Stimulated activated CD8-positive, alpha-beta memory T cell treated with anti-CD3 and anti-CD28 coated beads, Interleukin-7, amount 100 ng/mL, for 4 hours (primary cell): ENCODE data around the gene CPED1.
"Not testable (repeated sequence)": the region's sequence is repeated elsewhere in the genome, so short reads cannot be mapped to it uniquely, and the experiment has no call there.

Source experiments
- DNase-seq, 2 donors: peaks; one replicate each; pipeline ENCODE4 v3.0.0-alpha.2; 2020; ENCODE audit warnings: low read depth in 2 of 2

CPED1 gene

DNA sequence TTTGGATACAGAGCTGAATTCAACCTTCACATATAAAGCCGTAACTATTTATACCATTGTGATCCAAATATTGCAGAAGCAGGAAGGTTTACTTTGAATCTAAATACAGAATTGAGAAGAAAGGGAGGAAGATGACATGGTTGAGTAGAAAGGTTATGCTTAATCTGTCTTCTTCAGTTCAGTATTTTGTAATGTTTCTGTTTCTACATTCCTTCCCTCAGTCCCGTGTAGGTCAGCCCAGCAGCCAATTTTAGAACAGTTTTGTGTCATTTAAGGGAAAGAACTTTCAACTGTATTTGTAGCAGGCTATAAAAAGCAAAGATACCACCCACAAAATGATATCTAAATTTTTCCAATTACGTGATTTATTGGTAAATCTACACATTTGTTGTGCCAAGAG, 97.4 kb downstream of the CPED1 start:
- no peak for DNase-seq

DNA sequence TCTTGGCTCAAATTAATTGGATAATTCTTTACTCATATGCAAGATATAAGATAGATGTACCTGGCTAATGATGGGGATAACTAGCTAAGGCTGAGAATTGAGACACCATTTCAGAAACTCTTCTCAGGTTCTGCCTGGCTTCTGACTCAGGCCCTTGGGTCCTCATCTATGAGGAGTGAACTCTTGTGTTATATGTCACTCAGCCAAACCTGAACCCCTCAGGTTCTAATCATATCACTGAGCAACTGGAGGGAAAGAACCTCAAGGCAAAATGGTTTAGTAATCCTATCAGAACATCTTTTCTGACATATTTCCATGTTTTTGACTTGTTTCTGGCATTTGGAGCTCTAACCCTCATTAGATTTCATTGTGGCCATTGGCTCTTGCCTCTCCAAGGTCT, 100.4 kb downstream of the CPED1 start:
- no peak for DNase-seq

DNA sequence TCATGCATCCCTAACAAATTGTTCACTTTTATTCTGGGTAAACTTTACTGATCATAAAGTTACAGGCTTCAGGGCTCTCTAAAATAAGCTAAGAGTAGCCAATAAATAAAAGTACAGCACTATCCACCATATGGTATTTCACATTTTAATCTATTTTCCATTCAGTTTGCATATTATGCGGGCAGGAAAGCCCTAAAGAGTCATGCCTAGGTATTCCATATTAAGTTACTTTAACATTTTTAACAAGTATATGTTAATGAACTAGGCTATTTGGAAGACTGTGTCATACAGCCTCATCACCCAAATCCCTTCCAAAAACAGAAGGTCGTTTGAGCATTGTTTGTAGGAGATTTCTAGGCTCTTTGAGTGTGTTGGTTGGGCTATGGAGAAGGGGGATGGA, 106.3 kb downstream of the CPED1 start:
- DNase-seq, result no peak

DNA sequence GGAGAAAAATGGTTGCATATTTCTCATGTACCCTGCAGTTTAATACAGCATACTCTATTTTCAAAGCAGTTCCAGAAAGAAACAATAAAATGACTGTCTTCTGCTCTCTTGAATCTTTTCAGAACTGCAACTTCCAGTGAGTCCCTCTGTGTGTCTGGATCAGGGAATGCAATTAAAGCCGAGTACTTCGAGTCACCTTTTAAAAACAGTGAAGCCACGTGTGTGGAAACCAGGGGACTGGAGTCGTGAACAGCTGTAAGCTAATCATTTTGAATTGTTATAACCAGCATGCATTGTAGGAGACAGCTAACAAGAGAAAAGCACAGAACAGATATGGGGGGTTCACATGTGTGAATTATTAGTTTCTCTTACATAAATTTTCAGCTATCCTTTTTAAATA, 109.1 kb downstream of the CPED1 start:
- no peak for DNase-seq

DNA sequence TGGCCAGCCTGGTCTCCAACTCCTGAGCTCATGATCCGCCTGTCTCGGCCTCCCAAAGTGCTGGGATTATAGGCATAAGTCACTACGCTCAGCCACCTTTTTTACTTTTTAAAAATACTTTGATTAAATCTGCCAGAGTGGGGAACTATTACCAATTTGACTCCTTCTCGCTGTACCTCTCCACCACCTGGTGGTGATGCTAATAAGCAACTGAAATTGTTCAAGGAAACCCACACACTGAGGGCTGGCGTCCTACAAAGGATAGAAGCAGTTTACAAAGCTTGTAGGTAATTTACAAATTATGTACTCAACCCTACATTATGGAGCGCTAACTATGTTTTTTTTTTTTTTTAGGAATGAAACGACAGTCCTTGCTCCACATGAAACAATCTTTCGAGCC, 111.1 kb downstream of the CPED1 start:
- DNase-seq, result no peak

DNA sequence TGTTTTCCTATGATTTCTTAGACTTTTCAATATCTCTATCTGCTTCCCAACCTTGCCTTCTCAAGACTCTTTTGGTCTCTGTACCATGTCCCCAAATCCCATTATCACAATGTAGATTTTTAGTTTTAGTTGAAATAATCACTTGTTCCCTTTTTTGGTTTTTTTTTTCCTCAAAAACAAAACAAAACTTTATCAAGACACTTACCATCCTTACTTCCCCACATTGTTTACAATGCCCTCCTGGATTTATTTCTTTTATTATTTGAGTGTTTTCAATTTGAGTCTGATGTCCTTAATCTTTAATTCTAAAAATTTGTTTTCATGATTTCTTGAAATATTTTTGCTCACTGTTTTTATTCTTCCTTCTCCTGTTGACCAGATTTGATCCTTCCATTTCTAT, 112.6 kb downstream of the CPED1 start:
- DNase-seq, result no peak

DNA sequence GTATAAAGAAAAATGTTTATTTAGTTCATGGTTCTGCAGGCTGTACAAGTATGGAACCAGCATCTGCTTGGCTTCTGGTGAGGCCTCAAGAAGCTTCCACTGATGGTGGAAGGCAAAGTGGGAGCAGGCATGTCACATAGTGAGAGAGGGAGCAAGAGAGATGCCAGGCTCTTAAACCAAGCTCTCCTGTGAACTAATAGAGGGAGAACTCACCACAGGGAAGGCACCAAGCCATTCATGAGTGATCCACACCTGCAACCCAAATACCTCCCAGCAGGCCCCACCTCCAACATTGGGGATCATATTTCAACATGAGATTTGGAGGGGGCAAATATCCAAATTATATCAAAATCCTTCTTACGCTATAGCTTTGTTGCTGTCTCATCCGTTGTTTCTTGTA, 113.1 kb downstream of the CPED1 start:
- DNase-seq, result no peak

DNA sequence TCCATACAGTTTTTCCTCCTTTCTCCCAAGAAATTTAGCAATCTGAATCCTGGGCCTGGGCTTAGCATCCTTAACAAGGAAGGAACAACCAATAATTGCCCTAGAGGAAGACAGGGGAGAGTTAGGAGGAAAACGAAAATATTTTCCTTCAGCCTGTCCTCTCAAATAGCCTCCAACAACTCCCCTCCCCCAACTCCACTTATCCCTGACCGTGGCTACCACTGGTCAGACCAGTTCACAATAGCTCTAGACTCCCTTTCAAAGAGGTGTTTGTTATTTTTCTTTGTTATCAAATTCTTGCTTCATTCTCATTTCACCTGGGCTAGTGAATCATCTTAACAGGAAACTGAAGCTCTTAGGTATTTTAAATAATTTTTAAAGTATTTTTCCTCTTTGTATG, 114.1 kb downstream of the CPED1 start:
- DNase-seq, result no peak

DNA sequence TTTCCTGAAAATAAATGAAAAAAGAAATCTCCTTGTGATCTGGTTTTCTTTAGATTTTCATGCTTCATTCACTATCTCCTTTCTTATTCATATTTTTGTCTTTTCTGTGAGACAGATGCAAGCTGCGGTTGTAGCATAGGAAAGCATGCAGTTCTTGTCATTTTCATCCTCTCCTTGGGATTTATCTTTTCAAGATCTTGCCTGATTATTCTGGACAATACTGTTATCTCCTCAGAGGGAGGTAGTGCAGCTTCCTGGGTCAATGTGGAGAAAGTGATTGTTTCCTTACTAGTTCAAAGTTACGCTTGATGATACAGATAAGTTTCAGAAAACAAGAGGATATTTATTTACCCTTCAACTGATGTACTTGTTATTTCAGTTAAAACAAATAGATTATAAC, 114.6 kb downstream of the CPED1 start:
- no peak for DNase-seq

DNA sequence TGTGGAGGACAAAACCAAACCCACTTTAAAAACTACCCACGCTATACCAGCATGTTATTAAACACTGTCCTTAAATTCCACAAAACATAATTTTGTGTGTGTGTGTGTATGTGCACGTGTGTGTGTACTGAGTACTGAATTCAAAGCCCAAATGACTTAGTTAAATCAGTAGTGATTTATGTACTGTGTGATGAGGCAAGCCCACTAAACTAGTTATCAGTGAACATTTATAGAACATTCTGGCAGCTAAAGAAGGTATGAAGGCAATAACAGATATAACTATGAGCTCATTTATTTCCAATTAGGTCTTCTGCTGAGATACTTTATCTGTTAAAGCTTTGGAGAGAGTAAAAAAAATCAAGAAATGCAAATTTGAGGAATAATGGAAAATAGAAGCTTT, 115.1 kb downstream of the CPED1 start:
- DNase-seq, result no peak

DNA sequence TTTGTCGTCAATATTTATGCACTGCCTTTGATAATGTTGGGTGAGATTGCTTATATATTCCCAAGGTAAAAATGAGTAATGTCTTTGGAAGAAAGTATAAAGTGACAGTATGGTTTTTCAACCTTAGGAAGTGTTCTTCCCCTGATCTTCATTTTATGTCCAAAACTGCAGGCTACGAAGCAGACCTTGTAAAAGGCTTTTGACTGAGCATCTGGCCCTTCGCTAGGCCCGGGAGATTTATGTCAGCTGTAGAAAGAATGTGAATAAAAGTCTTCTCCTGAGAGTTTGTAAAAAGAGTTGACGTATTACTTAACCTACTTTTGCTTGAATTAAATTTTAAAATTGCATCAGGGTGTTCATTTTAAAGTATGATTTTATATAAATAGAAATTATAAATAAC, 116.8 kb downstream of the CPED1 start:
- DNase-seq, result no peak

DNA sequence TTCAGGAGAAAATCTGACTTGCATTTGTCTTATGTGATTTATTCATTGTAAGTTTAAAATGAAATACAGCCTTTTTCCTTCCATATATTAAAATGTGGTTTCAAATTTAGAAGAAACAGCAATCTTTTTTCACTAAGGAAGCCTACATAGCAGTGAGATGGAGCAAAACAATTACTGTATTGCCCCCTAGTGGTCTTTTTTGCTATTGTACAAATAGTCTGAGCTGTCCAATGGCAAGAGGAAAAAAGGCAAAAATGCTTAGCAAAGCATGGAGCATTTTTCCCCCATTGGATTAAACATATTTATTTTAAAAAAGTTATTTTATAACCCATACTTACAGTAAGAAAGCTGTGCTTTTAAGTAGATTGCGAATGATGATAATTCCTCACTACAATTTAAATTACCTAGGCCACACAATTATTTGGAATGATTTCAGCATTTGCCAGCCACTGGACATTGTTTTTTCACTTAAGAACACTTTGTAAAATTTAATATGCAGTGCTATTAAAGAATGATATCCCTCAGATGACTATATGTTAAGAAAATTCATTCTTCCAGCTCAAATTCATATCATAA, 119.5 kb downstream of the CPED1 start:
- DNase-seq, result no peak

DNA sequence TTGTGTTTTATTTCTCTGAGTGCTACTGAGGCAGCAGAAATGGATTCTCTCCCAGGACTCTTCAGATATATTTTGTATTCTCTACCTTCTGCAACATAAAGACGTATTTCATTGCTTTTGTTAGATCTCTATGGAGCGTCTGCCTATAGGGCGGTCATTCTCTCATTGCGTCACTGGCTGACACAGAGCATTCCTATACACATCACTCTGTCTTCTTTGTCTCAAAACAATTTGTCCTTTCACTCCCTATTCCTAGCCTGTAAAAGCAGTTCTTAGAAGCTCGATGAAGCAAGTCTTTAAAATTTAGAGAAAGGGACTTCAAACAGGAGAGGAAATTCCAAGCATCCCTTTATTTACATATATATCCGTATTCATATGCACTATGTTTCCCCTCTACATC, 120.6 kb downstream of the CPED1 start:
- no peak for DNase-seq

DNA sequence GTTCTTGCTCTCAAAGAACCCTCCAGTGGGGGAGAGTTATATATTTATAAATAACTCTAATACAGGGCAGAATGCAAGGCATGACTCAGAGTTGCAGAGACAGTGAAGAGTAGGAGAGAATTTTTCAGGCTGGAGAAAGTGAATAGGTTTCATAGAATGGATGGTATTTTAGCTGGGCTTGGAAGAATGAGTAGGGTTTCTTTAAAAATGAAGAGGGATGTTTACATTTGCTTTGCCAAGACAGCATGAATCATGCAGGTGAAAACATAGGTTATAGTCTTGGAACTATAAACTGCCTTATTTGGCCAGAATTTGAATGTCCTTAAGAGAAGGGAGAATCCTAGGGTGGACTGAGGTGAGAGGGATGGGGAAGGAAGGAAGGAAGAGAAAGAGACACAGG, 124.8 kb downstream of the CPED1 start:
- DNase-seq, result no peak

DNA sequence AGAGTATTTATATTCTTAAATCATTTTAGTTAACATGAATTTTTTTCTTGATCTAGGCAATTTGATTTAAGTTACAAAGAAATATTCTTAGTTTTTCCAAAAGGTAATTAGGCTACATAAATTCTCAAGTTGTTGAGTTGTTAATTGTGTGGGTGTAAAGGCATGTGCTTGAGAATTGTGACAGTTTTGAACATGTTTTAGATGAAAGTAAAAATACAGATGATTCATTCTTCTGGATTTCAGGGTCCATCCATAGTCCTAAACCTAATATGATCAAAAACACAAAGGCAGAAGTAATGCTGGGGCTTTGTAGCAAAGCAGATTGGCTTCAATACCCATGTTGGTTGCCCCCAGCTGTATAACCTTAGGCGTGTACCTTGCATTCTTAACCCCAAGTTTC, 127.9 kb downstream of the CPED1 start:
- DNase-seq, result no peak

DNA sequence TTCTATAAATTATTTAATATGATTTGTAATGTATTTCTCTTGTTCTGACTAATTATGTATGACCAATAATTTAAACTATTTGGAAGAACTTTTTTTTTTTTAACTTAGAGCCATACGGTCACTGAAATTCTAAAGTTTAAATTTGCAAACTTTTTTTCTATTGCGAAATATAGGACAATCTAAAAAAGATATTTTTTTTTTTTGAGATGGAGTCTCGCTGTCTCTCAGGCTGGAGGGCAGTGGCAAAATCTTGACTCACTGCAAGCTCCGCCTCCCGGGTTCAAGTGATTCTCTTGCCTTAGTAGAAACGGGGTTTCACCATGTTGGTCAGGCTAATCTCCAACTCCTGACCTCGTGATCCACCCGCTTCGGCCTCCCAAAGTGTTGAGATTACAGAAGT, 130.5 kb downstream of the CPED1 start:
- DNase-seq, result no peak

DNA sequence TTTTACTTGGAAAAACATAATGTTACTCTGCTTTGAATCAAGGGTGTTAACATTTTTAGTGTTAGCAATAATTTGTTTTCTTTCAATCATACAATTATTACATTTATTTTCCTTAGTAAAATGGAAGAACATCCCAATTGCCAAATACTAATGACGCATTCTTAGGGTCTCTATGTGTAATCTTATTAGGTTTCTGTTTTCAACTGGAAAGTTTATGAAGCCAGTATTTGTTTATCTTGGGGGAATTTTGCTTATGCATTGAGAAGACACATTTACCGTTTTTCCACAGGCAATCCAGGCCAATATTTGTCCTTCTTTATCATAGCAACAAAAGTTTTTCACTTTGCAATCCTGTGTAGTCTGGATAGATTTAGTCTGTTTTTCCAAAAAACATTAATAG, 134.5 kb downstream of the CPED1 start:
- no peak for DNase-seq

DNA sequence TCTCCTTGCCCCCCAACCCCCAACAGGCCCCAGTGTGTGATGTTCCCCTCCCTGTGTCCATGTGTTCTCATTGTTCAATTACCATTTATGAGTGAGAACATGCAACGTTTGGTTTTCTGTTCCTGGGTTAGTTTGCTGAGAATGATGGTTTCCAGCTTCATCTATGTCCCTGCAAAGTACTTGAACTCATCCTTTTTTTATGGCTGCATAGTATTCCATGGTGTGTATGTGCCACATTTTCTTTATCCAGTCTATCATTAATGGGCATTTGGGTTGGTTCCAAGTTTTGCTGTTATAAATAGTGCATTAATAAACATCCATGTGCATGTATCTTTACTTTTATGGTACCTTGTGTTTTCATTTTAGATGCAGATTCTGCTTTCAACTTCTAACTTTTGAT, 136.9 kb downstream of the CPED1 start:
- DNase-seq, result not testable (repeated sequence)

DNA sequence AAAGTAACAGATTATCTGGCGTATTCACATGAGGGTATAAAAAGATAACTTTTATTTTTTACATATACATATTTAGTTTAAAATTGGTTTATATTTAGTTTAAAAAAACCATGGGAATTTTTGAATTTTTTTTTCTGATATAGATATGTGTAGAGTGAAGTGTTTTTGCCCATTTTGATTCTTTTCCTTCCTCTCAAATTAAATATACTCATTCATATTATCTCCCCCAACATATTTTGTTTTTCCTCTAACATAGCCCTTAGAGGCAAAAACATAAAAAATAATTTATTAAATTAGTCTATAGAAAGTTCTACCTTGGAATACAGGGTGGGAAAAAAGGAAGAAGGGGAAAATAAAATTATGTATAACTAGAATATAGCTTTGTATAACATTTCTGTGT, 137.7 kb downstream of the CPED1 start:
- no peak for DNase-seq

DNA sequence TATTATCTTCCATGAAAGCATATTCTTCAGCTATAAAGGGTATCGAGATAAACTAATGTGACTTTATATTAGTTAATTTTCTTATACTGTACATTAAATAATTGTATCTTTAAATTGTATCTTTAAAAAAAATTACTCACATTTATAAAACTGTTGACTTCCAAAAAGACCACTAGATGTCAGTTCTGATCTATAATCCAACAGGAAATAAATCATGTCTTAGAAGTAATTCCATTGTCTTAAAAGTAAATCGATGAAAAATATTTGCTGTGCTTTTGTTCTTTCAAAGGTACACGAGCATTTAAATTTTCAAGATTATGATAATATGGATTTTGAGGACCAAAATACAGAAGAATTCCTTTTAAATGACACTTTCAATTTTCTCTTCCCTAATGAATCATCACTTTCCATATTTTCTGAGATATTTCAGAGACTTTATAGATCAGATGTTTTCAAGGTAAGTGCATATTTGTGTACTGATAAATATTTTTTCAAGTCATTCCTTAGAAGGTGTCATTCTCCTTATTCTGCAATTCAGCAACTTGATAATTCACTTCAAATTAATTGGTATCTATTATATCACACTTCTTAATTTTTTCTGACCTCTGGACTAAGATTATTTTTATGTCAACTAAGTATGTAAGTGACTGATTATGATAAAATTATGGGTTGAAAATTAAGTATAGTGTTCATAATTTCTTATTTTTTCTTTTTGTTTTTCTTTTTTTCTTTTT, 138.5 kb downstream of the CPED1 start:
- DNase-seq, result no peak

DNA sequence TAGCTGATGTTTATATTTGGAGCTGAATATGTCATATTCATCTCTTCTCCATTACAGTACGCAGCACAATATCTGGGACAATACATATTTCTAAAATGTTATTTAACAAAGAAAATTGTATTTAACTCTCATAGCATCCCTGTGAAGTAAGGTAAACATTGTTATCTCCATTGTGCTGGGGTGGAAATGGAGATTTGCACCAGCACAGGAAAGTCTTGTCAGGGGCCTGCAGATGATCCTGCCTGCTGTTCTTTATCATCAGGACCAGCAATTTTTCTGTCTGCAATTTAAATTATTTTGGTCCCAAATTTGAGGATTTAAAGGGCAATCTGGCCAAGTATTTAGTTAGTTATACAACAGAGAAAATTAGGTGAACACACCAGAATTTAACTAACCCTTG, 144.4 kb downstream of the CPED1 start:
- DNase-seq, result no peak

DNA sequence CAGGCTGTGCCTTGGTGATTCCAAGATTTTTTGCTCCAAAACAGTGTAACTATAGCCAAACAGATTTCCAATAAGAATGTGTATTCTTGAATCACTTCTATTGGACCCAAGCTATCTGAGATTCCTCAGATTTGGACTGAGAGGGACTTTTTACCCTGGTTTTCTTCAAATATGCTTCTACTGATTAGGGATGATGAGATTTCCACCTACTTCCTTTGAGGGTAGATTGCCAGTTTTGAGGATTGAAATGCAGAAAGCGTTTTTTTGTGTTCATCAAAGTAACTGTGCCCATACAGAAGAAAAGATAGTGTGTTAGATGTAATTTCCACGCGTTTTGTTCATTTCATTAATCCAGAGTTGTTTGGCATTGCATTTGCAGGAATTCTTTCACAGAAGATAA, 144.9 kb downstream of the CPED1 start:
- no peak for DNase-seq

DNA sequence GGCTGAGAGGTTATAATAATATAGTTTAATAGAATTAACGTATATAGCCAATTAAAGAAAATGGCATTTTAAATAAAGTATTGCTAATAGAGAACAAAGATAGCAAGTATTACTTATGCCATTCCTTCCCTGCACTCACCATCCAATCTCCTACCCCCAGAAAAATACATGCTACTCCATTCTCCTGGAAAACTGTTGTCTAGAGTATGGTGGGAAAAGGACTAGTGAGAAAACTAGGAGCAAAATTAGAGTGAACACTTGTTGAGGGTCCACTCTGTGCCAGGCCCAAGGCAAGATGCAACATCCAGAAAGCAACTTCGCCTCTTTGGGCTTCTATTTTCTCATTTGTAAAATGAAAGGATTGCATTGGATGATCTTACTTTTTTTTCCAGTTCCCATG, 149.1 kb downstream of the CPED1 start:
- no peak for DNase-seq
